ENCODE results near the gene TBCA.
"Not testable (repeated sequence)": the region's sequence is repeated elsewhere in the genome, so short reads cannot be mapped to it uniquely, and the experiment has no call there.

Gene TBCA

GRCh38 chr5:77699569-77699968 lies 76.6 kb downstream of the TBCA start:
- DNase-seq: not testable (repeated sequence)

- no peak for DNase-seq
Measured at GRCh38 chr5:77698920-77699319, 77.2 kb downstream of the TBCA start.

GRCh38 chr5:77697692-77698091 lies 78.4 kb downstream of the TBCA start:
- no peak for DNase-seq

- no peak for DNase-seq
Measured at GRCh38 chr5:77696120-77696519, 80.0 kb downstream of the TBCA start.

- no peak for DNase-seq
Measured at GRCh38 chr5:77693913-77694312, 82.2 kb downstream of the TBCA start.

- DNase-seq: no peak
Measured at GRCh38 chr5:77683171-77683732, 92.9 kb downstream of the TBCA start.

- no peak for DNase-seq
Measured at GRCh38 chr5:77670526-77670925, 105.6 kb downstream of the TBCA start.

- no peak for DNase-seq
Measured at GRCh38 chr5:77669677-77670076, 106.5 kb downstream of the TBCA start.

GRCh38 chr5:77663090-77663863 lies 112.9 kb downstream of the TBCA start:
- DNase-seq: no peak

- no peak for DNase-seq
Measured at GRCh38 chr5:77662635-77663034, 113.5 kb downstream of the TBCA start.

GRCh38 chr5:77658662-77659061 lies 117.5 kb downstream of the TBCA start:
- DNase-seq: no peak

- DNase-seq: no peak
Measured at GRCh38 chr5:77651343-77651742, 124.8 kb downstream of the TBCA start.

GRCh38 chr5:77650686-77651085 lies 125.5 kb downstream of the TBCA start:
- no peak for DNase-seq

- no peak for DNase-seq
Measured at GRCh38 chr5:77649776-77650175, 126.4 kb downstream of the TBCA start.

GRCh38 chr5:77645995-77646639 lies 130.0 kb downstream of the TBCA start:
- no peak for DNase-seq

- peak; percentile 36 for DNase-seq
Measured at GRCh38 chr5:77645158-77645994, 130.8 kb downstream of the TBCA start.

GRCh38 chr5:77644371-77645157 lies 131.6 kb downstream of the TBCA start:
- DNase-seq: no peak

GRCh38 chr5:77643654-77644370 lies 132.3 kb downstream of the TBCA start:
- no peak for DNase-seq

- peak; percentile 27 for DNase-seq
Measured at GRCh38 chr5:77642738-77643653, 133.1 kb downstream of the TBCA start.

- DNase-seq: no peak
Measured at GRCh38 chr5:77641963-77642737, 134.0 kb downstream of the TBCA start.
